ENCODE results near the gene ANXA5. TPM values are rescaled to one million over a fixed set of nuclear protein-coding genes. Genes with fewer than 3 reads are reported as not detected.
A peak's percentile ranks its signal among the peaks of the same experiment; 100 is the strongest.

ANXA5 gene
- total and polyA plus RNA-seq, 2 experiments from 2014 or later: 508 to 718 TPM

DNA sequence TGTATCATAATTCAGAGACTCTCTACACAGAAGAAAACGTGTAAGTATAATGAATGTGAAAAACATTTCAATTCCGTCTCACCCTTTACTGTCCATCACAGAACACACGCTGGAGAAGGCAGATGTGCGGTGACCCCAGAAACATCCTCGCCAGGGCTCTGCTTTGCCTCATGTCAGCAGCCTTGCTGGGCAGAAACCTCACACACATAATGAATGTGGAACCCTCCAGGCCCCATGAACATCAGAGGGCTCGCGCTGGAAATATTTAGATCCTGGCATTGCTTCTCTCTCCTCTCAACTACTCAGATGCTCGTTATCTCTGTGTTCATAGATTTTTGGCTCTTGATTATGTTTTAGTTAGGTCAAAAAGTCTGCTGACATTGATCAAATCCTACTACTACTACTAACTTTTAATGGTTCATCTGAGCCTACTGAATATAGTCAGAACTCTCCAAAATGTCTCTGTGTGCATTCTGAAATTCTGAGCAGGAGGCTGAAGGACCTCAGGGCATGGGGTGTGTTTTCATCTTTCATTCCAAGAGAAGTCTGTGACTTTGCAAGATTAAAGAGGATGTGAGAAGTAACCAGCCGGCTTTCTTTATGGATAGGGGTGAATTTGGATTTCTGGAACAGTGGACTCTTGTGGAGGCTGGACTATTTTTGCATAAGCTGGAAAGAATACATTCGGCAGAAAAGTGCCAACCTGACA lies 41.2 kb upstream of the ANXA5 start:
- Histone ChIP-seq H3K79me2 (no peaks in the 10 kb centered on the region), H2AFZ (no peak overlapping the region), H3K4me3 (no peak overlapping the region), H3K27ac (no peak overlapping the region), H3K9me2 (replicated peaks; ENCODE audit: insufficient read depth) (no peaks in the 10 kb centered on the region), H3K4me2 (no peak overlapping the region), H4K20me1 (ENCODE audit: insufficient read depth, poor library complexity, severe bottlenecking) (no peaks in the 10 kb centered on the region), H3K4me1 (ENCODE audit: insufficient read depth) (no peaks in the 10 kb centered on the region), H3K9me3 (ENCODE audit: low read depth) (no peaks in the 10 kb centered on the region), H3K27me3 (no peaks in the 10 kb centered on the region), H3K36me3 (replicated peaks; ENCODE audit: insufficient read depth, low read depth) (no peaks in the 10 kb centered on the region)
- TF ChIP-seq, protein P1, sequence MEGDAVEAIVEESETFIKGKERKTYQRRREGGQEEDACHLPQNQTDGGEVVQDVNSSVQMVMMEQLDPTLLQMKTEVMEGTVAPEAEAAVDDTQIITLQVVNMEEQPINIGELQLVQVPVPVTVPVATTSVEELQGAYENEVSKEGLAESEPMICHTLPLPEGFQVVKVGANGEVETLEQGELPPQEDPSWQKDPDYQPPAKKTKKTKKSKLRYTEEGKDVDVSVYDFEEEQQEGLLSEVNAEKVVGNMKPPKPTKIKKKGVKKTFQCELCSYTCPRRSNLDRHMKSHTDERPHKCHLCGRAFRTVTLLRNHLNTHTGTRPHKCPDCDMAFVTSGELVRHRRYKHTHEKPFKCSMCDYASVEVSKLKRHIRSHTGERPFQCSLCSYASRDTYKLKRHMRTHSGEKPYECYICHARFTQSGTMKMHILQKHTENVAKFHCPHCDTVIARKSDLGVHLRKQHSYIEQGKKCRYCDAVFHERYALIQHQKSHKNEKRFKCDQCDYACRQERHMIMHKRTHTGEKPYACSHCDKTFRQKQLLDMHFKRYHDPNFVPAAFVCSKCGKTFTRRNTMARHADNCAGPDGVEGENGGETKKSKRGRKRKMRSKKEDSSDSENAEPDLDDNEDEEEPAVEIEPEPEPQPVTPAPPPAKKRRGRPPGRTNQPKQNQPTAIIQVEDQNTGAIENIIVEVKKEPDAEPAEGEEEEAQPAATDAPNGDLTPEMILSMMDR (IDR thresholded peaks at IDR 0.05; ENCODE audit: poor library complexity): no peak
- TF ChIP-seq EZH2 (IDR thresholded peaks at IDR 0.05; ENCODE audit: borderline replicate concordance) (no peak), EZH2phosphoT487 (IDR thresholded peaks at IDR 0.05; ENCODE audit: low read depth, severe bottlenecking, unreplicated experiment) (no peak)
- DNase-seq (ENCODE audit: low spot score): no peak
- 72% methylated on average over 10 of the region's 10 CpGs for WGBS (ENCODE audit: low lambda C conversion rate, missing lambda C conversion rate)

DNA sequence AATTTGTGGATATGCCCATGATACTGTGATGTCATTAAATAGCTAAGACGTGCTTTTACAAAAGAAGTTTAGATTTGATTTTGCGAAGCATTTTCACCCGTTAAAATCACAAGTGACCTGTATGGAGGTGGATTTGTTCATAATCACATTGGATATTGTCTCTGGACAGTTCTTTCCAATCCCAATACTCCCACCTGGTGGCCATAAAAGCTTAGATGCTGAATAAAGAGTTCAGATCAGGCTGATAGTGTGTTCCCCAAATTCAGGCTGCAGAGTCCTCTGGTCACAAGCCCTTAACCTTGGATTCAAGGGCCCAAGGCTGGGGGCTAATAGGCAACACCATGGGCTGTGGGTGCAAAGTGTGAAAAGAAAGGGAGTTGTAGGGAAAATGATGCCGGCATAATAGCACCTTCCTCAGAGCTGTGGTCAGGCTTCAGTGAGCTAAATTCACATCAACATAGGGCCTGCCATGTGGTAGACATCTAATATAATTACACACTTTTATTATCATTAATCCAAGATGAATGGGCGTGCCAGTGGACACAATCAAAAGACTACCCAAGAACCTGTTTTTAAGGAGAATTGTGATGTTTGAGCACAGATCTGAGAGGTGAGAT lies 40.1 kb upstream of the ANXA5 start:
- no peak overlapping the region for H3K27ac ChIP-seq
- DNase-seq (ENCODE audit: low spot score): peak; percentile 74
- H3K9me2 ChIP-seq (replicated peaks; ENCODE audit: insufficient read depth): no peaks in the 10 kb centered on the region
- H4K20me1 ChIP-seq (ENCODE audit: insufficient read depth, poor library complexity, severe bottlenecking): no peaks in the 10 kb centered on the region
- H3K36me3 ChIP-seq (replicated peaks; ENCODE audit: insufficient read depth, low read depth): no peaks in the 10 kb centered on the region
- no peak overlapping the region for H3K4me3 ChIP-seq
- TF ChIP-seq EZH2 (IDR thresholded peaks at IDR 0.05; ENCODE audit: borderline replicate concordance): no peak
- TF ChIP-seq, protein P1 (IDR thresholded peaks at IDR 0.05; ENCODE audit: poor library complexity): peak; percentile 66
- H3K27me3 ChIP-seq: no peaks in the 10 kb centered on the region
- H3K79me2 ChIP-seq: no peaks in the 10 kb centered on the region
- H3K4me2 ChIP-seq: no peak overlapping the region
- H3K4me1 ChIP-seq (ENCODE audit: insufficient read depth): no peaks in the 10 kb centered on the region
- WGBS (ENCODE audit: low lambda C conversion rate, missing lambda C conversion rate): 71% methylated on average over 5 of the region's 5 CpGs
- no peak overlapping the region for H2AFZ ChIP-seq
- no peaks in the 10 kb centered on the region for H3K9me3 ChIP-seq (ENCODE audit: low read depth)

DNA sequence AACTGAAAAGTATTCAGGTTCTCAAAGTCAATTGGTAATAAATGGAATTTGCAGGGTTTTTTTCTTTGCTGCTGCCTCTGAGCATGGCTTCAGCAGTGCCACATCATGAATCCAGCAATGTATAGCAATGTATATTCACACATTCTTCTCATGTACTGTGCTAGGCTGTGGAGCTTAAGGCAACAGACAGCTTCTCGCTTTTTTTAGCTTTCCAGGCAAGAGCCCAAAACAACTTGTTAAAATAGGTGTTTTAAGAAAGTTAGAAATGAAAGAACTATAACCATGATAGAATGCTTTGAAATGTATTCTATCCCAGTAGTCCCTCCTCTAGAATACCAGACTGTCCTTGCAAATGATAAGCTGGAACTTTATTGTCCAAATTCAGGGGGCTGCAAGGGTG lies 37.8 kb upstream of the ANXA5 start:
- no peak for DNase-seq (ENCODE audit: low spot score)
- Histone ChIP-seq H3K9me3 (ENCODE audit: low read depth) (no peaks in the 10 kb centered on the region), H3K36me3 (replicated peaks; ENCODE audit: insufficient read depth, low read depth) (no peaks in the 10 kb centered on the region), H3K27me3 (no peaks in the 10 kb centered on the region), H4K20me1 (ENCODE audit: insufficient read depth, poor library complexity, severe bottlenecking) (no peaks in the 10 kb centered on the region), H3K4me2 (no peak overlapping the region), H3K27ac (no peak overlapping the region), H3K79me2 (no peaks in the 10 kb centered on the region), H3K4me3 (no peak overlapping the region), H3K9me2 (replicated peaks; ENCODE audit: insufficient read depth) (no peaks in the 10 kb centered on the region), H2AFZ (no peak overlapping the region), H3K4me1 (ENCODE audit: insufficient read depth) (no peaks in the 10 kb centered on the region)
- WGBS (ENCODE audit: low lambda C conversion rate, missing lambda C conversion rate): 90% methylated on average over 1 of the region's 1 CpG
- TF ChIP-seq EZH2 (IDR thresholded peaks at IDR 0.05; ENCODE audit: borderline replicate concordance): no peak
- TF ChIP-seq, protein P1 (IDR thresholded peaks at IDR 0.05; ENCODE audit: poor library complexity): no peak
- TF ChIP-seq EZH2phosphoT487 (IDR thresholded peaks at IDR 0.05; ENCODE audit: low read depth, severe bottlenecking, unreplicated experiment): no peak

Measured in hepatocyte (in vitro differentiated cells).